Neural cell (in vitro differentiated cells): ENCODE measurements around the gene CACNA2D1.

Experiments used
- POLR2AphosphoS5 ChIP-seq: IDR thresholded peaks from 2 replicates; pipeline ENCODE4 v1.6.1; 2012
- TF ChIP-seq, protein P1 (sequence below): fragments of 450-650 bp; IDR thresholded peaks from 2 replicates; pipeline ENCODE4 v1.5.1; 2014; ENCODE audit warnings: antibody characterized with exemption, mild to moderate bottlenecking, moderate library complexity; ENCODE audit not compliant: poor library complexity, severe bottlenecking

DNA sequence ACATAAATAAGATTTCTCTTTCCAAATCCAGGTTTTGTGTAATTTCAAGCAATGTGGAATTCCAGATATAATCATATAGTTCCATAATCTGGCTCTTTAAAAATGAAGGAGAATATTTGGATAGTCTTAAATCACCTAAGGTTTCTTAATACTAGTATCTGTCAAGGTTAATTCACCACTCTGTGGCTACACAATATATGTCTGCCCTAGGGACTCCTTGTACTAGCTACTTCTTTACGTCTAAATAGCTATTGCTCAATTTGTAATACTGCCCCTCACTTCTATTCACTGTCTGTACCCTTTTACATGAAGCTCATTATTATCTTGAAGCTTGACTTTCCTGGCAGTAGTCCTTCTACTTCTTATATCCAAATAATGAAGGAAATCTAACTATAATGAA, 47.2 kb downstream of the CACNA2D1 start:
- TF ChIP-seq, protein P1, sequence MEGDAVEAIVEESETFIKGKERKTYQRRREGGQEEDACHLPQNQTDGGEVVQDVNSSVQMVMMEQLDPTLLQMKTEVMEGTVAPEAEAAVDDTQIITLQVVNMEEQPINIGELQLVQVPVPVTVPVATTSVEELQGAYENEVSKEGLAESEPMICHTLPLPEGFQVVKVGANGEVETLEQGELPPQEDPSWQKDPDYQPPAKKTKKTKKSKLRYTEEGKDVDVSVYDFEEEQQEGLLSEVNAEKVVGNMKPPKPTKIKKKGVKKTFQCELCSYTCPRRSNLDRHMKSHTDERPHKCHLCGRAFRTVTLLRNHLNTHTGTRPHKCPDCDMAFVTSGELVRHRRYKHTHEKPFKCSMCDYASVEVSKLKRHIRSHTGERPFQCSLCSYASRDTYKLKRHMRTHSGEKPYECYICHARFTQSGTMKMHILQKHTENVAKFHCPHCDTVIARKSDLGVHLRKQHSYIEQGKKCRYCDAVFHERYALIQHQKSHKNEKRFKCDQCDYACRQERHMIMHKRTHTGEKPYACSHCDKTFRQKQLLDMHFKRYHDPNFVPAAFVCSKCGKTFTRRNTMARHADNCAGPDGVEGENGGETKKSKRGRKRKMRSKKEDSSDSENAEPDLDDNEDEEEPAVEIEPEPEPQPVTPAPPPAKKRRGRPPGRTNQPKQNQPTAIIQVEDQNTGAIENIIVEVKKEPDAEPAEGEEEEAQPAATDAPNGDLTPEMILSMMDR: no peak
- TF ChIP-seq POLR2AphosphoS5: no peak
